DND-41 (cell line): ENCODE data around the gene SLX4IP.

Source experiments
- ATAC-seq: fragments of 200-7000 bp; cut with Tn5 transposase; 3 replicates; pipeline ENCODE4 v1.9.1; 2021; ENCODE audit warnings: low read depth; ENCODE audit not compliant: insufficient read depth
- DNase-seq: peaks from one replicate; pipeline ENCODE4 v3.0.0-alpha.2; 2020
- H2AFZ ChIP-seq: 2 replicates; pipeline ENCODE4 v1.6.0; 2012; ENCODE audit warnings: low read depth, low read length
- H3K27ac ChIP-seq: 2 replicates; pipeline ENCODE4 v1.5.1; 2012; ENCODE audit warnings: low read length, inconsistent platforms
- H3K27me3 ChIP-seq: fragments of 200-600 bp; sonication (generic); 2 replicates; pipeline ENCODE4 v1.6.0; 2012; ENCODE audit warnings: low read length, mild to moderate bottlenecking, inconsistent platforms; ENCODE audit not compliant: insufficient read depth, poor library complexity
- H3K36me3 ChIP-seq: 2 replicates; pipeline ENCODE4 v1.5.1; 2012; ENCODE audit warnings: low read length, inconsistent platforms; ENCODE audit not compliant: insufficient read depth
- H3K4me1 ChIP-seq: 2 replicates; pipeline ENCODE4 v1.5.1; 2012; ENCODE audit warnings: mild to moderate bottlenecking, low read length; ENCODE audit not compliant: insufficient read depth
- H3K4me2 ChIP-seq: 2 replicates; pipeline ENCODE4 v1.6.0; 2012; ENCODE audit warnings: mild to moderate bottlenecking, moderate library complexity, low read length, inconsistent platforms; ENCODE audit not compliant: insufficient read depth
- H3K4me3 ChIP-seq, 2 experiments: fragments of 200-600 bp in 1 of 2; shearing (Covaris generic) in 1 of 2; 2 replicates each; pipeline ENCODE4 v1.5.1; 2012 to 2016; ENCODE audit warnings: inconsistent platforms in 2 of 2, low read length in 2 of 2, mild to moderate bottlenecking in 2 of 2, low read depth in 1 of 2, moderate library complexity in 1 of 2
- H3K79me2 ChIP-seq: 2 replicates; pipeline ENCODE4 v1.6.0; 2012; ENCODE audit warnings: low read length, inconsistent platforms; ENCODE audit not compliant: insufficient read depth
- H3K9ac ChIP-seq: 2 replicates; pipeline ENCODE4 v1.6.0; 2012; ENCODE audit warnings: low read depth, mild to moderate bottlenecking, inconsistent platforms, low read length, moderate library complexity
- H3K9me3 ChIP-seq: 2 replicates; pipeline ENCODE4 v1.5.1; 2012; ENCODE audit warnings: low read length, moderate library complexity, mild to moderate bottlenecking, inconsistent platforms; ENCODE audit not compliant: insufficient read depth, severe bottlenecking
- H4K20me1 ChIP-seq: 2 replicates; pipeline ENCODE4 v1.6.0; 2012; ENCODE audit warnings: low read length; ENCODE audit not compliant: insufficient read depth
- CTCF ChIP-seq: IDR thresholded peaks from 2 replicates; pipeline ENCODE4 v1.5.1; 2012; ENCODE audit warnings: borderline replicate concordance, low read length, moderate library complexity, mild to moderate bottlenecking; ENCODE audit not compliant: poor library complexity, severe bottlenecking; ENCODE audit errors: extremely low read depth
- EZH2 ChIP-seq: IDR thresholded peaks from 3 replicates; pipeline ENCODE4 v1.6.1; 2012; ENCODE audit warnings: borderline replicate concordance, low read depth, mild to moderate bottlenecking, moderate library complexity, low read length, inconsistent platforms; ENCODE audit not compliant: severe bottlenecking

Gene SLX4IP

GRCh38 chr20:10505827-10506226 is 70.7 kb downstream of the SLX4IP start:
- Histone ChIP-seq H2AFZ (no peak overlapping the region), H3K9me3 (no peaks in the 10 kb centered on the region), H3K4me3 (no peak overlapping the region), H3K9ac (no peak overlapping the region), H4K20me1 (peaks cover 20% of the 10 kb centered on the region), H3K27me3 (no peaks in the 10 kb centered on the region), H3K27ac (no peak overlapping the region), H3K36me3 (no peaks in the 10 kb centered on the region), H3K79me2 (peaks cover 69% of the 10 kb centered on the region), H3K4me1 (peaks cover 33% of the 10 kb centered on the region), H3K4me2 (no peak overlapping the region)
- TF ChIP-seq CTCF (no peak), EZH2 (no peak)
- ATAC-seq = no peak
- no peak for DNase-seq

GRCh38 chr20:10507052-10507451 is 71.9 kb downstream of the SLX4IP start:
- Histone ChIP-seq H4K20me1 (peaks cover 24% of the 10 kb centered on the region), H3K27me3 (no peaks in the 10 kb centered on the region), H2AFZ (no peak overlapping the region), H3K4me2 (no peak overlapping the region), H3K9ac (no peak overlapping the region), H3K4me1 (peaks cover 33% of the 10 kb centered on the region), H3K79me2 (peaks cover 70% of the 10 kb centered on the region), H3K4me3 (no peak overlapping the region), H3K27ac (no peak overlapping the region), H3K9me3 (no peaks in the 10 kb centered on the region), H3K36me3 (no peaks in the 10 kb centered on the region)
- DNase-seq (no peak), ATAC-seq (no peak)
- TF ChIP-seq CTCF = no peak
- no peak for TF ChIP-seq EZH2

- Histone ChIP-seq H3K9ac (no peak overlapping the region), H3K36me3 (no peaks in the 10 kb centered on the region), H3K4me2 (no peak overlapping the region), H2AFZ (no peak overlapping the region), H4K20me1 (peaks cover 28% of the 10 kb centered on the region), H3K27me3 (no peaks in the 10 kb centered on the region), H3K79me2 (peaks cover 68% of the 10 kb centered on the region), H3K4me1 (peaks cover 31% of the 10 kb centered on the region), H3K4me3 (no peak overlapping the region), H3K27ac (0 out of 2 replicates have a peak overlapping the region, but pooled peaks have one; percentile 15), H3K9me3 (no peaks in the 10 kb centered on the region)
- no peak for ATAC-seq
- no peak for DNase-seq
- TF ChIP-seq EZH2 = no peak
- TF ChIP-seq CTCF = no peak
These were observed 73.0 kb downstream of the SLX4IP start for GRCh38 chr20:10508060-10508459.
